COLO668 (cell line): Measurements from ENCODE around the gene SNAPC3.
"Not testable (repeated sequence)": the region's sequence is repeated elsewhere in the genome, so short reads cannot be mapped to it uniquely, and the experiment has no call there.

Experiments
- DNase-seq: peaks from one replicate; lab custom pipeline; 2025; ENCODE audit not compliant: unreplicated experiment; lab: John Stamatoyannopoulos, UW

Gene SNAPC3

GRCh38 chr9:15423231-15423985, 732 bp downstream of the SNAPC3 start:
- no peak for DNase-seq

DNA sequence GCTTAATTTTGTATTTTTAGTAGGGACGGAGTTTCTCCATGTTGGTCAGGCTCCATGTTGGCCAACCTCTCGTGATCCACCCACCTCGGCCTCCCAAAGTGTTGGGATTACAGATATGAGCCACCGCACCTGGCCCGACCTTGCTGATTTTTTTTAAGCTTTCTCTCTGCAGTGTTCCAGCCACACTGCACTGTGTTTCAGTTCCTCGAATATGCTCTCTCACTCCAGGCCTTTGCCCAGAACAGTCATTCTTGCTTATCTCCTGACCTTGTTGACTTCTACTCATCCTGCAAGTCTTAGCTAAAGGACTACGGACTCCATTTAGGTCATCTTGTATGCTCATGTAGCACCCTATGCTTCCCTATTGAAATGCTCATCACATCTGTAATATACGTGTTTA, 3.3 kb downstream of the SNAPC3 start:
- DNase-seq, result no peak

DNA sequence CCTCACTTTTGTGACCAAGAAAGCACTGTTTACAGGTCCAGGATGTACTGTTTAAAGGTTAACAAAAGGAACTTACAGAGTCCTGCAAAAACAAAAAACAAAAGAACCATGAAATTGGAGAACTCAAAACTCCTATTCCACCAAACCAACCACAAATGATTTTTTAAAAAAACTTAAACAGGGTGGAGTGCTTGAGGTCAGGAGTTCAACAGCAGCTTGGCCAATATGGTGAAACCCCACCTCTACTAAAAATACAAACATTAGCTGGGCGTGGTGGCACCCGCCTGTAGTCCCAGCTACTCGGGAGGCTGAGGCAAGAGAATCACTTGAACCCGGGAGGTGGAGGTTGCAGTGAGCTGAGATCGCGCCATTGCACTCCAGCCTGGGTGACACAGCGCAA, 5.0 kb downstream of the SNAPC3 start:
- not testable (repeated sequence) for DNase-seq

DNA sequence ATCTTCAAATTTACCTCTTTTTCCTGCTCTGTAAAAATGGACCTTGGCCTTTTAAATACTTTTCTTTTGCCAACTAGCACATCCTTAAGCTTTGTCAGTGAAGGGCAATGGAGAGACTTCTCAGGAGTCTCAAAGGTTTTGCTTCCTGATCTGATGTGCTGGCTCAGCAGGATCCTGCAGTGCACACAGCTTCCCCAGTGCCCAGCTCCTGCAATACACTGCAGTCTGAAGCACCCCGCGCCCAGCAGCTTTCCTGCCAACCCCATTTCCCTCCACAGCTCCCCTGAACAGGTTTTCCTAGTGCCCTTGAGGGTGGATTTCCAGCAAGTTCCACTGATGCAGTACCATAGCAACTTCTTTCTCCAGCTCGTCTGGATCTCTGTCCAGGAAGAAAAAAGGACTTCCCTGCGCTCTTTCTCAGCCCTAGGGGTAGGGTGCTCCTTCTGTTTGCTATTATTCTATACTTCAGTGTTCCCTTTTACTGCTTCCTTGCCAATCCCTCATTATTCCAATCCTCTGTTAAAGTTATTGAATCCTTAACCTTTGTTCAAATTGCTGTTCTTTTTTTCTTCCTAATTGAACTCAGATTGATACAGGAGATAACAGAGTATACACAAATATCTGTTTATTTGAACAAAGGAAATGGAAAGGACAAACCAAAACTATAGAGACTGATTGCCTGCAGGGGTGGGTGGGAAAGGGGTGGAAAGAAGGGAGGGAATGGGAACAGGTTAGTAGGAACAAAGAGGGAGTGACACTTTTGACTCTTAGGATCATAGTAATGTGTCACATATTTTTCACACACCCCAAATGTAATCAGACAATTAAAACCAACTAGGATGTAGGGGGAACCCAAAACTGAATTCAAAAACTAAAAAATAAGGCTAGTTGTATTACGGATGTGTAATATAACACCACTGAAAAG, 8.5 kb downstream of the SNAPC3 start:
- no peak for DNase-seq

DNA sequence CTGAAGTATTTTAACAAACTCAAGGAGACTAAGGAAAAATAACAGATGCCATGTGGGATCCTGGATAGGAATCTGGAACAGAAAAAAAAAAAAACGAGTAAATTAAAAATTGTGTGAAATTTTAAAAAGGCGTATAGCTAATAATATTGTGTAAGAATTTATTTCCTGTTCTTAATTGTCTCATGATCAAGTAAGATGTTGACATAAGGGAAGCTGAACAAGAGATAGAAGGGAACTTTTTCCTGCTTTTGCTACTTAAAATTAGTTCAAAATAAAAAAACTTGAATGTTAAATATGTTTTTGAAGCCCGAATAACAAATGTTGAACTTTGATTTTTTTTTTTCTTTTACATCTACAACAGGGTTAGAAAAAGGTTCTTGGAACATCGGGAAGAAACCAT, 10.5 kb downstream of the SNAPC3 start:
- no peak for DNase-seq

DNA sequence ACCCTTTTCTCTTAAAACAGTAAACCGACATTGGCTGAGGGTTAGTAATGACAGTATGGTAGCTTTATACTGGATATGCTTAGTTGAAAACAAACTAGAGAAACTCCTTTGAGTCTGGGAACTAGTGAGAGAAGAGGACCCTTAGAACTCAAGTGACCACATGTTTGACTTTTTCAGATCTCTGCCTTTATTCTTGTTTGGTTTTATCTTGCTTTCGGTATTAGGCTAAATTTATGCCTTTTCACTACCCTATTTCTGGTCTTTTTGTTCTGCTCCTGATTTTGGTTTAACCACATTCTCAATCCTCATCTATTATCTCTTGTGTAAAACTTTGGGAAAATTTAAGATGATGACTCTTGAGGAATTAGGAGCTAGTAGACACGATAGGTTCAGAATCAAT, 11.0 kb downstream of the SNAPC3 start:
- DNase-seq, result no peak

DNA sequence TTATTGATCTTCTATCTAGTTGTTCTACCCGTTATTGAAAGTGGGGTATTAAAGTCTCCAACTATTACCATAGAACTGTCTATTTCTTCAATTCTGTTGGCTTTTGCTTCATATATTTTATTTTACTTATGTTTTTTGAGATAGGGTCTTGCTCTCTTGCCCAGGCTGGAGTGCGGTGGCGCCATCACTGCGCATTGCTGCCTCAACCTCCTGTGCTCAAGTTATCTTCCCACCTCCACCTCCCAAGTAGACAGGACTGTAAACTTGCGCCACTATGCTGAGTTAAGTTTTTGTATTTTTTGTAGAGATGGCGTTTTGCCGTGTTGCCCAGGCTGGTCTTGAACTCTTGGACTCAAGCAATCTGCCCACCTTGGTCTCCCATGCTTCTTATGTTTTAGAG, 16.2 kb downstream of the SNAPC3 start:
- DNase-seq, result no peak

DNA sequence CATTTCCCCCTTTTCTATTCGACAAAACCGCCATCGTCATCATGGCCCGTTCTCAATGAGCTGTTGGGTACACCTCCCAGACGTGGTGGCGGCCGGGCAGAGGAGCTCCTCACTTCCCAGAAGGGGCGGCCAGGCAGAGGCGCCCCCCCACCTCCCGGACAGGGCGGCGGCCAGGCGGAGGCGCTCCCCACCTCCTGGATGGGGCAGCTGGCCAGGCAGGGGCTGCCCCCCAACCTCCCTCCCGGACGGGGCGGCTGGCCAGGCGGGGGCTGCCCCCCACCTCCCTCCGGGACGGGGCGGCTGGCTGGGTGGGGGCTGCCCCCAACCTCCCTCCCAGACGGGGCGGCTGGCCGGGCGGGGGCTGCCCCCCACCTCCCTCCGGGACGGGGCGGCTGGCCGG, 19.2 kb downstream of the SNAPC3 start:
- not testable (repeated sequence) for DNase-seq

DNA sequence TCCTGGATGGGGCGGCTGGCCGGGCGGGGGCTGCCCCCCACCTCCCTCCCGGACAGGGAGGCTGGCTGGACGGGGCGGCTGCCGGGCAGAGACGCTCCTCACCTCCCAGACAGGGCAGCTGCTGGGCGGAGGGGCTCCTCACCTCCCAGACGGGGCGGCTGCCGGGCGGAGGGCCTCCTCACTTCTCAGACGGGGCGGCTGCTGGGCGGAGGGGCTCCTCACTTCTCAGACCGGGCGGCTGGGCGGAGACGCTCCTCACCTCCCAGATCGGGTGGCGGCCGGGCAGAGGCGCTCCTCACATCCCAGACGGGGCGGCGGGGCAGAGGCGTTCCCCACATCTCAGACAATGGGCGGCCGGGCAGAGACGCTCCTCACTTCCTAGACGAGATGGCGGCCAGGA, 19.6 kb downstream of the SNAPC3 start:
- DNase-seq, result not testable (repeated sequence)

GRCh38 chr9:15444141-15444540, 21.5 kb downstream of the SNAPC3 start:
- DNase-seq, result no peak

DNA sequence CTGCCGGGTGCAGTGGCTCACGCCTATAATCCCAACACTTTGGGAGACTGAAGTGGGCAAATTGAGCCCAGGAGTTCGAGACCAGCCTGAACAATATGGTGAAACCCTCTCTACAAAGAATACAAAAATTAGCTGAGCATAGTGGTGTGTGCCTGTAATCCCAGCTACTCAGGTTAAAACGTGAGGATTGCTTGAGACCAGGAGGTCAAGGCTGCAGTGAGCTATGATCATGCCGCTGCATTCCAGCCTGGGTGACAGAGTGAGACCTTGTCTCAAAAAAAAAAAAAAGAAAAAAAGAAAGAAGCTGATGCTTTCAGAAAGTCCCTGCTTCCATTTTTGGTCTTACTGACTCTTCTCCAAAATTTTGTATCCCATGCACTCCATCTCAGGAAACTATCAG, 31.3 kb downstream of the SNAPC3 start:
- no peak for DNase-seq

DNA sequence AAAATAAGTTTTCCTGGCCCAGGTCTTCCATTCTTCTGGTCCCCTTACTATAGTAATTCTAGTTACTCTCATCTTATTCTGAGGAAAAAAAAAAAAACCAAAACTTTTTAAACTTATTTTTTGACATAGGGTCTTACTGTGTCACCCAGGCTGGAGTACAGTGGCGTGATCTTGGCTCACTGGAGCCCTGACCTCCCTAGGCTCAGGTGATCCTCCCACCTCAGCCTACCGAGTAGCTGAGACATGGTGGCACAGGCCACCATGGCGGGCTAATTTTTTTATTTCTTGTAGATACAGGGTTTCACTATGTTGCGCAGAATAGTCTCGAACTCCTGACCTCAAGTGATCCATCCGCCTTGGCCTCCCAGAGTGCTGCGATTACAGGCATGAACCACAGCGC, 38.4 kb downstream of the SNAPC3 start:
- DNase-seq, result no peak

DNA sequence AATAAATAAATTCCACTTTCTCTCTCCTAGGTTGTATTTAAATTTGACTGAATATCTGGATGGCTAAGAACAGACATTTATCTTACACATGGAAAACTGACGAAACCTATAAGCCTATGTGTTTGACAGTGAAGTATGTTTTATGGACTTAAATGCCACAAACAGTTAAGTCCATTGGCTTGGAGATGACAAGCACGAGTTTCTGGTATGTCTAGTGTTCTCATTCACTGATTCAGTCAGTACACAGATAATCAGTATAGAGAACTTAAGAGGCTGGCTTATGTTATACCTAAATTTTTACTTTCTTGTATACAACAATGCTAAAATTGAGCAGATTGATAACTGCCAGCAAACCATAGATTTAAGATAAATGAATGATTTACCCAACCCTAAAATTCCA, 38.9 kb downstream of the SNAPC3 start:
- no peak for DNase-seq

- no peak for DNase-seq
Observed at GRCh38 chr9:15468145-15468544, 45.5 kb downstream of the SNAPC3 start.

GRCh38 chr9:15469406-15469805, 46.7 kb downstream of the SNAPC3 start:
- DNase-seq, result no peak

- no peak for DNase-seq
Observed at GRCh38 chr9:15469862-15470261, 47.2 kb downstream of the SNAPC3 start.

- no peak for DNase-seq
Observed at GRCh38 chr9:15475923-15476536, 53.4 kb downstream of the SNAPC3 start.

- DNase-seq, result no peak
Observed at GRCh38 chr9:15480028-15480427, 57.4 kb downstream of the SNAPC3 start.

GRCh38 chr9:15482146-15482545, 59.5 kb downstream of the SNAPC3 start:
- no peak for DNase-seq

- DNase-seq, result no peak
Observed at GRCh38 chr9:15484802-15485201, 62.1 kb downstream of the SNAPC3 start.

DNA sequence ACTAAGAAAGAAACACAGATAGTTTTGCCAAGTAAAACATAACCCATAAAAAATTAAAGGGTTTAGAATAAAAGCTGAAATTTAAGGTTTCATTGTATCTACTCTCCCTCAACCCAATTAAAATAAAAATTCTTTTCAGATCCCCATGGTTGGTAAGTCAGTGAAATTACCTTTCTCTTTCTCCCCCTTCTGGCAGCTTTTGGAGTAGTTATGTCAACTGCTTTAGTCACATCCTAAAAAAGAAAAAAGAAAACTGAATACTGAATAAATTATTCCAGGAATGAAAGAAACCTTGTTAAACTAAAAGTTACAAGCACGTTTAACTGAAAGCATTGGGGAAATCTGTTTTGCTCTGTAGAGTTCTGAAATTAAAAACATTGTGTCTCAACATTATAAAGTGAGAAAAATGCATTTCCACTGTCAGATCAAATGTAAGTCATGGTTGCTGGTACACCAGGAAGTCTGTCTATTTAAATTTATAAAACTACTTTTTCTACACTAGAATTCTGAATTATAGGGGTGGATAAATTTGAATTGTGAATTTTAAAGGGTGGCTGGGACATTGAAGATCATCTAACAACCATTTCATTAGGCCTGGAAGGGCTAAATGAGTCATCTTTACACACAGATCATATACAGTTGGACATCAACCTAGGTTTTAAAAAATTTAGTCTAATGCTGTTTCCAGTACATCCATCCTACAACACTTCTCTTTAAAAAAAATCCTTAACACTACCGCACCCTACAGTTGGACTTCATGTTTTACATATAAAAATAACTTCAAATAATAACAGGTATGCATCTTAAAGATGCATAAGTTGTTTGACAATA, 63.4 kb downstream of the SNAPC3 start:
- no peak for DNase-seq
